Calu3 (cell line): Measurements from ENCODE around the gene UST. TPM values are rescaled to one million over a fixed set of nuclear protein-coding genes. Genes with fewer than 3 reads are reported as not detected.

Experiments
- BruUV-seq: library from RNA; stranded (reverse); fragments of 400-500 nt; replicated peaks from 2 replicates; lab custom pipeline; 2021; lab: Mats Ljungman, UMichigan
- CTCF ChIA-PET: fragments of 300-600 bp; sonication (Branson Sonifier 250); formaldehyde crosslinking; loops from one replicate; lab custom pipeline; 2022; ENCODE audit warnings: antibody characterized with exemption; lab: Charles Lee
- DNase-seq: peaks from one replicate; pipeline ENCODE4 v3.0.0; 2022
- H3K27ac Mint-ChIP-seq: one replicate; pipeline ENCODE4 v1.8.0; 2022; ENCODE audit warnings: mixed read lengths; ENCODE audit not compliant: unreplicated experiment
- H3K27me3 Mint-ChIP-seq: one replicate; pipeline ENCODE4 v1.8.0; 2022; ENCODE audit warnings: mixed read lengths; ENCODE audit not compliant: unreplicated experiment
- H3K36me3 Mint-ChIP-seq: one replicate; pipeline ENCODE4 v1.8.0; 2022; ENCODE audit warnings: mild to moderate bottlenecking, moderate library complexity, mixed read lengths; ENCODE audit not compliant: insufficient read depth, unreplicated experiment
- H3K4me1 Mint-ChIP-seq: one replicate; pipeline ENCODE4 v1.8.0; 2022; ENCODE audit warnings: mild to moderate bottlenecking, low read depth, mixed read lengths; ENCODE audit not compliant: unreplicated experiment
- H3K4me3 Mint-ChIP-seq: one replicate; pipeline ENCODE4 v1.8.0; 2022; ENCODE audit warnings: mild to moderate bottlenecking, low read depth, moderate library complexity, mixed read lengths; ENCODE audit not compliant: unreplicated experiment
- H3K9me3 Mint-ChIP-seq: one replicate; pipeline ENCODE4 v1.8.0; 2022; ENCODE audit warnings: low read depth, mixed read lengths; ENCODE audit not compliant: unreplicated experiment
- CTCF ChIP-seq: fragments of 200-600 bp; IDR thresholded peaks from one replicate; pipeline ENCODE4 v1.8.0; 2022; ENCODE audit warnings: antibody characterized with exemption; ENCODE audit not compliant: unreplicated experiment
- intact Hi-C: fragments of 100-400 bp; cut with micrococcal nuclease; formaldehyde crosslinking; loops from one replicate; pipeline ENCODE4 v1.10.0; 2022; ENCODE audit not compliant: unreplicated experiment
- total RNA-seq: library from RNA; stranded (reverse); gene quantifications from 2 replicates; pipeline ENCODE4 v1.2.3, GENCODE V29; 2022

UST gene
- total RNA-seq, 1 experiment from 2014 or later = 2.4 TPM

- TF ChIP-seq CTCF = no peak
- Mint-ChIP-seq H3K27ac (no peak overlapping the region), H3K4me3 (no peak overlapping the region), H3K27me3 (no peaks in the 10 kb centered on the region), H3K36me3 (no peaks in the 10 kb centered on the region), H3K4me1 (no peaks in the 10 kb centered on the region), H3K9me3 (no peaks in the 10 kb centered on the region)
- DNase-seq = no peak
- CTCF ChIA-PET = no interaction called here
- no TSS peak for BruUV-seq
- intact Hi-C loops = no loop called here
Observed at GRCh38 chr6:148814082-148814790, 67.4 kb downstream of the UST start.

GRCh38 chr6:148814869-148815268 lies 68.0 kb downstream of the UST start:
- no TSS peak for BruUV-seq
- Mint-ChIP-seq H3K4me3 (no peak overlapping the region), H3K27ac (no peak overlapping the region), H3K36me3 (no peaks in the 10 kb centered on the region), H3K27me3 (no peaks in the 10 kb centered on the region), H3K9me3 (no peaks in the 10 kb centered on the region), H3K4me1 (no peaks in the 10 kb centered on the region)
- DNase-seq = no peak
- CTCF ChIA-PET = no interaction called here
- intact Hi-C loops = no loop called here
- no peak for TF ChIP-seq CTCF

- H3K4me3 Mint-ChIP-seq = no peak overlapping the region
- no peak overlapping the region for H3K27ac Mint-ChIP-seq
- no peak for DNase-seq
- H3K27me3 Mint-ChIP-seq = no peaks in the 10 kb centered on the region
- no peaks in the 10 kb centered on the region for H3K9me3 Mint-ChIP-seq
- no peaks in the 10 kb centered on the region for H3K36me3 Mint-ChIP-seq
- no TSS peak for BruUV-seq
- CTCF ChIA-PET = no interaction called here
- H3K4me1 Mint-ChIP-seq = no peaks in the 10 kb centered on the region
- TF ChIP-seq CTCF = no peak
- intact Hi-C loops = no loop called here
Observed at GRCh38 chr6:148816117-148816516, 69.3 kb downstream of the UST start.

DNA sequence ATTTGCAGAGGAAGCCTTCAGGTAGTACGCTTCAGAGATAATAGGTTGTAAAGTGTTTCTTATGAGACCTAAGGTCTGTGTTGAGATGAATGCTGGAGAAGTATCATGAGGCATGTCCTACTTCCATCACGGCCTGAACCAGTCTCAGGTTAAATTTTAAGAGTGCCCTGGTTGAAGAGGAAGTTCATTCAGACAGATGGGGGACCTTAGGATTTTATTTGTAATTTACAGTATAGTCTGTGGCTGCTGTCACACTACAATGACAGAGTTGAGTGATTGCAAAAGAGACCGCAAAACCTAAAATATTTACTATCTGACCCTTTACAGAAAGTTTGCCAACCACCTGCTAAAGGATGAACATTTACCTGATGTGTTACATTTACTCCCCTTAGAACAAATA lies 70.9 kb downstream of the UST start:
- intact Hi-C loops = no loop called here
- Mint-ChIP-seq H3K27me3 (no peaks in the 10 kb centered on the region), H3K4me1 (no peaks in the 10 kb centered on the region), H3K27ac (no peak overlapping the region), H3K4me3 (no peak overlapping the region), H3K36me3 (no peaks in the 10 kb centered on the region), H3K9me3 (no peaks in the 10 kb centered on the region)
- TF ChIP-seq CTCF = no peak
- BruUV-seq = no TSS peak
- CTCF ChIA-PET = no interaction called here
- no peak for DNase-seq
